Retinal pigment epithelial cell (primary cell): ENCODE data around the gene PARK7.

Source experiments
- DNase-seq: peaks from one replicate; pipeline ENCODE4 v3.0.0-alpha.2; 2010; ENCODE audit warnings: low read depth
- H3K4me3 ChIP-seq: 2 replicates; pipeline ENCODE4 v1.5.1; 2011; ENCODE audit warnings: mild to moderate bottlenecking, low read length, control low read depth, moderate library complexity
- TF ChIP-seq, protein P1 (sequence below): conservative IDR thresholded peaks from 2 replicates; pipeline ENCODE4 v1.5.1; 2011; ENCODE audit warnings: low read depth, low read length, control low read depth, inconsistent platforms

PARK7 gene

DNA sequence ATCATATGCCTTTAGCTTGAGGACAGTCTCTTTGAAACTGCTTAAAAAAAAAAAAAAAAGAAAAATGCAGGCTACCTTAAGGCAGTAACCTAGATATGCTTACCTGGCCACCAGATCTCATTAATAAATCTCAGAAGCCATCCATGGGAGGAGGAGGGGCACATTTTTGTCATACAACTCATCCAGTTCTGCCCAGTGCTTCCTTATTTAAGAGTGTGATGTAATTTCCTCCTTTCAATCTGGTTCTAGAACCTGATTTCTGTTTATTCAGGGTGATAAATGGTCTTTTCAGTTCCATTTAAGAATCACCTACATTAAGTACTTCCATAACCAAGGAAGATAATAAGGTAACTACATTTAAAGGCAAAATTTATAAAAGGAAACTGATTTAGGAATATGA is 58.5 kb downstream of the PARK7 start:
- no peak for DNase-seq
- TF ChIP-seq, protein P1, sequence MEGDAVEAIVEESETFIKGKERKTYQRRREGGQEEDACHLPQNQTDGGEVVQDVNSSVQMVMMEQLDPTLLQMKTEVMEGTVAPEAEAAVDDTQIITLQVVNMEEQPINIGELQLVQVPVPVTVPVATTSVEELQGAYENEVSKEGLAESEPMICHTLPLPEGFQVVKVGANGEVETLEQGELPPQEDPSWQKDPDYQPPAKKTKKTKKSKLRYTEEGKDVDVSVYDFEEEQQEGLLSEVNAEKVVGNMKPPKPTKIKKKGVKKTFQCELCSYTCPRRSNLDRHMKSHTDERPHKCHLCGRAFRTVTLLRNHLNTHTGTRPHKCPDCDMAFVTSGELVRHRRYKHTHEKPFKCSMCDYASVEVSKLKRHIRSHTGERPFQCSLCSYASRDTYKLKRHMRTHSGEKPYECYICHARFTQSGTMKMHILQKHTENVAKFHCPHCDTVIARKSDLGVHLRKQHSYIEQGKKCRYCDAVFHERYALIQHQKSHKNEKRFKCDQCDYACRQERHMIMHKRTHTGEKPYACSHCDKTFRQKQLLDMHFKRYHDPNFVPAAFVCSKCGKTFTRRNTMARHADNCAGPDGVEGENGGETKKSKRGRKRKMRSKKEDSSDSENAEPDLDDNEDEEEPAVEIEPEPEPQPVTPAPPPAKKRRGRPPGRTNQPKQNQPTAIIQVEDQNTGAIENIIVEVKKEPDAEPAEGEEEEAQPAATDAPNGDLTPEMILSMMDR, result no peak
- H3K4me3 ChIP-seq, result no peak overlapping the region

DNA sequence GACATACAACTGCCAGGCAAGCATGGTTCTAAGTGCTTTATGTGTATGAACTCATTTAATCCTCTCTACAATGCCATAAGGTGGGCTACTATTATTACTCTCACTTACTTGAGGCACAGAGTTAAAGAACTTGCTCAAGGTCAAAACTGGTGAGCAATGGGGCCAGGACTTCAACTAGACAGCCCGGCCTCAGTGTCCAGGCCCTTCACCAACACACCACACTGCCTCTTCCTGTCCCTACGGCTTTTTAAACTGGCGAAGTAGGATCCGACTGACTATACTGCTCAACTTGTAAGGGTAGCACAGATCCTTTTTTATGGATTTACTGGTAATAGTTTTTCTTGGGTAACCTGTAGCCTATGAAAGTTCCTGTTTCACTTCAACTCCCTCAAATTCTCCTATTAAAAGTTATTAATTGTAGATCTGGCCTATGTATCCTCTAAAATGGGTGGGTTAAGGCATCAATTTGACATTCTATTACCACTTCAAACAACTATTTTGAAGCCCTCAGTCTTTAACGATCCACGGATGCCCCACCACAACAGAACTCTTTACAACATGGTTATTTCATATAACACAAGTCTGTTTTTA is 60.3 kb downstream of the PARK7 start:
- no peak for DNase-seq
- H3K4me3 ChIP-seq, result no peak overlapping the region
- TF ChIP-seq, protein P1, result no peak

DNA sequence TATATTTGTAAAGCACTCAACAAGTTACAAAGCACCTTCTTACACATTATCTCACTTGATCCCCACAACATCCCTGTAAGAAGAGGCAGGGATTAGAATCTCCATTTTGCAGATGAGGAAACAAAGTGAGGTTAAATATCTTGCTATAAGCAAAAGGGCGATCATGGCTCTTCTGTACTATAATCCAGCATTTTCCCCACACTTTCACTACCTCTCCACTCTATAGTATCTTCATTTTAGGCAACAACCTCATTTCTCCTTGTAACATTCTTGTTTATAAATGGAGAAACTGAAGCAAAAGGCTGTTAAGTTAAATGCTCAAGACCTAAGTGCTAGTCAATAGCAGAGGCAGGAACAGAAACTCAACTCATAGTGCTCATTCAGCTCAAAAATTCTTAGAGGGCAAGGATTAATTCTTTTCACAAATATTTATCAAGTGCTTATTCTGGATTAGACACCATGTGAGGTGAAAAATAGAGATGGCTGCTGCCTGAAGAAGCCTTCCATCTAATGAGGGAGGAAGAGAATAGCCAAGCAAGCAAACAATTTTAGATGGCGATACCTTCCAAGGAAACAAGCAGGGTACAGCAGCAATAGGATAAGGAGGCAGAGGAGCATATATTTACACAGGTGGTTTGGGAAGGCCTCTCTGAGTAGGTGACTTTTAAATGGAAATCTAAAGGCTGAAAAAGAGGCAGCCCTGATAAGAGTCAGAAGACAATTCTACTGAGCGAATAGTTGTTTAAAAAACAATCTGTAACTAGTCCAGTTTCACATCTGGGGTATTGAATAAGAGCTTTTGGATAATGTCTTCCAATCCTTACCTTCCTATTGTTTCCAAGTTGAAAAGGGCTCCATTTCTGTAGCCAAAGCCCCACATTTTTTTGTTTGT is 61.1 kb downstream of the PARK7 start:
- peak overlapping the region; percentile 89 for H3K4me3 ChIP-seq
- no peak for DNase-seq
- TF ChIP-seq, protein P1, result no peak

DNA sequence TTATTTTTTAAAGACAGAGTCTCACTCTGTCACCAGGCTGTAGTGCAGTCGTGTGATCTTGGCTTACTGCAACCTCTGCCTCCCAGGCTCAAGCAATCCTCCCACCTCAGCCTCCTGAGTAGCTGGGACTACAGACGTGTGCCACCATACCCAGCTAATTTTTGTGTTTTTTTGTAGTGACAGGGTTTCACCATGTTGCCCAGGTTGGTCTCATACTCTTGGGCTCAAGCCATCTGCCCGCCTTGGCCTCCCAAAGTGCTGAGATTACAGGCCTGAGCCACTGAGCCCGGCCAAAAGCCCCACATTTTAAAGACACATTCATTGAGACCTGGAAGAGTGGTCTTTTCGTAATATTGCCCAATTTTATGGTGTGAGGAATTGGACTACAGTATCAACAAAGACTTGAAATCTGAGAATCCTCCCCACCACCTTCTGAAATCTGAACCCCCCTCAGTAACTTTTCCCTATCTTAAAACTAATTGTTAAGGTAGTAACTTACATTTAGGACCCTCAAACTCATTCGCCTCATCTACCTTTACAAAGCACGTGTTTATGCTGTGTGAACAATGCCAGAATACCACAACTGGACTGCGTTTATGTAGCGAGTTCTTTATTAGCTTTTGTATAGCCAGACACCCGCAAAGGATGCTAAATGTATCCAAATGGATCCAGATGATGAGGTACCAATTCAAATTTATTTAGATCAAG is 61.9 kb downstream of the PARK7 start:
- H3K4me3 ChIP-seq, result peak overlapping the region; percentile 89
- no peak for DNase-seq
- TF ChIP-seq, protein P1, result no peak

DNA sequence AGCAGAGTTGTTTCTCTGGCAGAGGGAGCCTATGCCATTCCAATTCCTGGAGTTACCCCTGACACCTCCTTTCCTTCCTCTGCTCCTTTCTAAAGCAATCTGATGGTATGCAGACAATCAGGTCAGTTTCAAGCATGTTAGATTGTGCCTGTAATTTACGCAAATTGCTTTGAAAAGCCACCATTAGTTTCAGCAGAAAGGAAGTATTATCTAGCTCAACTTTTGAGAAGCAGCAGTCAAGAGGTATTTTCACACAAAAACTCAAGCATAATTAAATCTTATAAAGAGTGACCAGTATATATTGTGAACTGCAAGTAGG is 62.4 kb downstream of the PARK7 start:
- DNase-seq, result no peak
- peak overlapping the region; percentile 89 for H3K4me3 ChIP-seq
- TF ChIP-seq, protein P1, result no peak

DNA sequence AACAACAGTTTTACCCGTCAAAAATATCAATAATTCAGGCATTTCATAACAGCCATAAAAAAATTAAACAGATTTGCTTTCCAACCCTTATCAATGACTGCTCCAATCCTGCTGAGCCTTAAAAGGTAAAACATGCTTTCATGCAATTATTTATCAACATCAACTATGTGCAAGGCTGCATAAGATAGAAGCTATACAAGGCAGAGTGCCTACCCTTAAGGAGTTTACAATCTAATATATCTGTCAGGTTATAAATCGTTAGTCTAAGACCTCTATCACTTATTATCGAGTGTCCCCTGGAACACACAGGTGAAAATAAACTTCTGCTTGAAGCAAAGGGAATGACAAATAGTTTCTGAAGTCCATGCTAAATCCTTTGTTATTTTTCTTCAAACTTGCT is 62.8 kb downstream of the PARK7 start:
- no peak for DNase-seq

More for the DNA sequence above, 62.8 kb downstream of the PARK7 start:
- H3K4me3 ChIP-seq, result peak overlapping the region; percentile 89
- TF ChIP-seq, protein P1, result no peak
